PFSK-1 (cell line): ENCODE results near the gene ZCCHC14.

Experiments
- TAF1 ChIP-seq: IDR thresholded peaks from 2 replicates; pipeline ENCODE4 v1.6.1; 2012; ENCODE audit warnings: low read length, control low read depth, borderline replicate concordance; ENCODE audit not compliant: insufficient read depth
- TF ChIP-seq, protein P1 (sequence below), 2 experiments: IDR thresholded peaks; 2 replicates each; pipeline versions ENCODE4 v1.6.1 to v1.8.0; 2011 to 2012; ENCODE audit warnings: low read depth in 2 of 2, low read length in 2 of 2, control low read depth in 1 of 2, inconsistent platforms in 1 of 2, mild to moderate bottlenecking in 1 of 2, moderate library complexity in 1 of 2; ENCODE audit not compliant: insufficient read depth in 1 of 2

DNA sequence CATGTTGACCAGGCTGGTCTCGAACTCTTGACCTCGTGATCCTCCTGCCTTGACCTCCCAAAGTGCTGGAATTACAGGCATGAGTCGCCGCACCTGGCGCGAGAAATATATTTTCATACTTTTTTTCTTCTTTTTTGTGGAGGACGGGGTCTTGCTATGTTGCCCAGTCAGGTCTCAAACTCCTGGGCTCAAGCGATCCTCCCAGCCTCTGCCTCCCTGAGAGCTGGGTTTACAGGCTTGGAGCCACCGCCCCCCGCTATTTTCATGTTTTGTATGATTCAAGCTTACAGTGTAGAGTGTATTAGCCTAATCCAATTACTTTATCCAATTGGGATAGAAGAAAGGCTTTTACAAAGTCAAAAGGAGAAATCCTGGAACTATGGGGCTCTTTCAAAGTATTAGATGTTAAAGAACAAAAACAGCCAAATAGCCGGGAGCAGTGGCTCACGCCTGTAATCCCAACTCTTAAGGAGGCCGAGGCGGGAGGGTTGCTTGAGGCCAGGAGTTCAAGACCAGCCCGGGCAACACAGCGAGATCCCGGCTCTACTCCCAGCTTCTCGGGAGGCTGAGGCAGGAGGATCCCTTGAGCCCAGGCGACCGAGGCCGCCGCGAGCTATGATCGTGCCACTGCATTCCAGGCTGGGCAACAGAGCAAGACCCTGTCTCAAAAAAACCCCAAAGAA lies 102.0 kb downstream of the ZCCHC14 start:
- TF ChIP-seq, protein P1, sequence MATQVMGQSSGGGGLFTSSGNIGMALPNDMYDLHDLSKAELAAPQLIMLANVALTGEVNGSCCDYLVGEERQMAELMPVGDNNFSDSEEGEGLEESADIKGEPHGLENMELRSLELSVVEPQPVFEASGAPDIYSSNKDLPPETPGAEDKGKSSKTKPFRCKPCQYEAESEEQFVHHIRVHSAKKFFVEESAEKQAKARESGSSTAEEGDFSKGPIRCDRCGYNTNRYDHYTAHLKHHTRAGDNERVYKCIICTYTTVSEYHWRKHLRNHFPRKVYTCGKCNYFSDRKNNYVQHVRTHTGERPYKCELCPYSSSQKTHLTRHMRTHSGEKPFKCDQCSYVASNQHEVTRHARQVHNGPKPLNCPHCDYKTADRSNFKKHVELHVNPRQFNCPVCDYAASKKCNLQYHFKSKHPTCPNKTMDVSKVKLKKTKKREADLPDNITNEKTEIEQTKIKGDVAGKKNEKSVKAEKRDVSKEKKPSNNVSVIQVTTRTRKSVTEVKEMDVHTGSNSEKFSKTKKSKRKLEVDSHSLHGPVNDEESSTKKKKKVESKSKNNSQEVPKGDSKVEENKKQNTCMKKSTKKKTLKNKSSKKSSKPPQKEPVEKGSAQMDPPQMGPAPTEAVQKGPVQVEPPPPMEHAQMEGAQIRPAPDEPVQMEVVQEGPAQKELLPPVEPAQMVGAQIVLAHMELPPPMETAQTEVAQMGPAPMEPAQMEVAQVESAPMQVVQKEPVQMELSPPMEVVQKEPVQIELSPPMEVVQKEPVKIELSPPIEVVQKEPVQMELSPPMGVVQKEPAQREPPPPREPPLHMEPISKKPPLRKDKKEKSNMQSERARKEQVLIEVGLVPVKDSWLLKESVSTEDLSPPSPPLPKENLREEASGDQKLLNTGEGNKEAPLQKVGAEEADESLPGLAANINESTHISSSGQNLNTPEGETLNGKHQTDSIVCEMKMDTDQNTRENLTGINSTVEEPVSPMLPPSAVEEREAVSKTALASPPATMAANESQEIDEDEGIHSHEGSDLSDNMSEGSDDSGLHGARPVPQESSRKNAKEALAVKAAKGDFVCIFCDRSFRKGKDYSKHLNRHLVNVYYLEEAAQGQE (IDR thresholded peaks at IDR 0.05; ENCODE audit: insufficient read depth in 1 of 2, low read depth in 2 of 2, low read length in 2 of 2), result no peak
- TF ChIP-seq TAF1, result no peak
